Keratinocyte (primary cell): ENCODE results near the gene TNRC6A.

Experiments
- EZH2 ChIP-seq: IDR thresholded peaks from one replicate; pipeline ENCODE4 v1.6.1; 2012; ENCODE audit warnings: inconsistent platforms, mild to moderate bottlenecking, low read length, moderate library complexity
- TF ChIP-seq, protein P1 (sequence below), 3 experiments: IDR thresholded peaks in 1 of 3; conservative IDR thresholded peaks in 1 of 3; optimal IDR thresholded peaks in 1 of 3; 2 replicates in 2 of 3; 3 replicates in 1 of 3; pipeline versions ENCODE3 to v1.5.1; 2011; ENCODE audit warnings: low read length in 3 of 3, mild to moderate bottlenecking in 3 of 3, moderate library complexity in 2 of 3, control low read depth in 1 of 3, inconsistent platforms in 1 of 3; ENCODE audit not compliant: insufficient read depth in 2 of 3; ENCODE audit errors: extremely low read depth in 1 of 3

DNA sequence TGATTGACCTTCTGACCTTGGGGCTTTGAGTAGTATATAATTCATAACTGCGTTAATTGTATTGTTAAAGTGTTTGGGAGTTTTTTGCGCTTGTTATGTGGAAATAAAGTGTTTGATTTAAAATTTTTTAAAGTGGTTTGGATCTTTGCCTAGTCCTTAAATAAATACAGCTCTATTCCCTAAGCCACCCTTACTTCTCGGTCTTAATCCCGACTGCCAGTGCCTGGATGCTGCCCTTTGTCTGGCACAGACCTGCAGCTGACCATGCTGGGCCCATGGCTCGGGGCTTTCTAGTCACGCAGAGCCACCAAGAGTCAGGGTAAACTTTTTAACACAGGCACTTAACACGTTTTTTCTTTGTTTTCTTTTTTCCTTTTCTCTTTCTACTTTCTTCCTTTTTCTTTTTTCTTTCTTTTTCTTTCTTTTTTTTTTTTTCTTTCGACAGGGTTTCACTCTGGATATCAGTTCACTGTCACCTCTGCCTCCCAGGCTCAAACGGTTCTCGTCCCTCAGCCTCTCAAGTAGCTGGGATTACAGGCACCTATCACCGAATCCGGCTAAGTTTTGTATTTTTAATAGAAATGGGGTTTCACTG, 96.7 kb downstream of the TNRC6A start:
- TF ChIP-seq, protein P1, sequence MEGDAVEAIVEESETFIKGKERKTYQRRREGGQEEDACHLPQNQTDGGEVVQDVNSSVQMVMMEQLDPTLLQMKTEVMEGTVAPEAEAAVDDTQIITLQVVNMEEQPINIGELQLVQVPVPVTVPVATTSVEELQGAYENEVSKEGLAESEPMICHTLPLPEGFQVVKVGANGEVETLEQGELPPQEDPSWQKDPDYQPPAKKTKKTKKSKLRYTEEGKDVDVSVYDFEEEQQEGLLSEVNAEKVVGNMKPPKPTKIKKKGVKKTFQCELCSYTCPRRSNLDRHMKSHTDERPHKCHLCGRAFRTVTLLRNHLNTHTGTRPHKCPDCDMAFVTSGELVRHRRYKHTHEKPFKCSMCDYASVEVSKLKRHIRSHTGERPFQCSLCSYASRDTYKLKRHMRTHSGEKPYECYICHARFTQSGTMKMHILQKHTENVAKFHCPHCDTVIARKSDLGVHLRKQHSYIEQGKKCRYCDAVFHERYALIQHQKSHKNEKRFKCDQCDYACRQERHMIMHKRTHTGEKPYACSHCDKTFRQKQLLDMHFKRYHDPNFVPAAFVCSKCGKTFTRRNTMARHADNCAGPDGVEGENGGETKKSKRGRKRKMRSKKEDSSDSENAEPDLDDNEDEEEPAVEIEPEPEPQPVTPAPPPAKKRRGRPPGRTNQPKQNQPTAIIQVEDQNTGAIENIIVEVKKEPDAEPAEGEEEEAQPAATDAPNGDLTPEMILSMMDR (optimal IDR thresholded peaks at IDR 0.05 in 1 of 3, IDR thresholded peaks at IDR 0.05 in 1 of 3, conservative IDR thresholded peaks at IDR 0.05 in 1 of 3; ENCODE audit: extremely low read depth in 1 of 3, insufficient read depth in 2 of 3, low read length in 3 of 3) = no peak
- no peak for TF ChIP-seq EZH2
